GM18502 (cell line): ENCODE data around the gene ZFPM1.
"Not testable (repeated sequence)": the region's sequence is repeated elsewhere in the genome, so short reads cannot be mapped to it uniquely, and the experiment has no call there.

Experiments used
- ATAC-seq: cut with Tn5 transposase; IDR thresholded peaks from one replicate; pipeline ENCODE4 v1.9.1; 2021; ENCODE audit warnings: mild to moderate bottlenecking; ENCODE audit not compliant: unreplicated experiment, poor library complexity

ZFPM1 gene

DNA sequence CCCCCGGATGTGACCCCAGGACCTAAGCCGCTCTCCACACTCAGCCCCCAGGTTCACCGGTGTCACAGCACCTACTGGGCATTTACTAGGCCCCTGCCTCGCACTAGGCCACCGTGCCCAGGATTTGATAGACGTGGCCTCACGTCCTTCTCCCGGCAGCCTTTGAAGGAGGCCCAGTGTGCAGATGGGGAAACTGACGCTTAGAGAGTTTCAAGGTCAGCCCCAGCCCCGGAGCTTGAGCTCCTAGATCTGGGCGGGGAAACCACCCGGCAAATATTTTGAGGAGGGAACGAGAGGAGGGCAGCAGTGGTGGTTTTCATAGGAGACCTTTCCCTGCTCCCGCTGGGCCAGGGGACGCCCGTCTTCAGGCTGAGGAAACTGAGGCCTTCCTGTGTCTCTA is 10.3 kb downstream of the ZFPM1 start:
- ATAC-seq, result no peak

DNA sequence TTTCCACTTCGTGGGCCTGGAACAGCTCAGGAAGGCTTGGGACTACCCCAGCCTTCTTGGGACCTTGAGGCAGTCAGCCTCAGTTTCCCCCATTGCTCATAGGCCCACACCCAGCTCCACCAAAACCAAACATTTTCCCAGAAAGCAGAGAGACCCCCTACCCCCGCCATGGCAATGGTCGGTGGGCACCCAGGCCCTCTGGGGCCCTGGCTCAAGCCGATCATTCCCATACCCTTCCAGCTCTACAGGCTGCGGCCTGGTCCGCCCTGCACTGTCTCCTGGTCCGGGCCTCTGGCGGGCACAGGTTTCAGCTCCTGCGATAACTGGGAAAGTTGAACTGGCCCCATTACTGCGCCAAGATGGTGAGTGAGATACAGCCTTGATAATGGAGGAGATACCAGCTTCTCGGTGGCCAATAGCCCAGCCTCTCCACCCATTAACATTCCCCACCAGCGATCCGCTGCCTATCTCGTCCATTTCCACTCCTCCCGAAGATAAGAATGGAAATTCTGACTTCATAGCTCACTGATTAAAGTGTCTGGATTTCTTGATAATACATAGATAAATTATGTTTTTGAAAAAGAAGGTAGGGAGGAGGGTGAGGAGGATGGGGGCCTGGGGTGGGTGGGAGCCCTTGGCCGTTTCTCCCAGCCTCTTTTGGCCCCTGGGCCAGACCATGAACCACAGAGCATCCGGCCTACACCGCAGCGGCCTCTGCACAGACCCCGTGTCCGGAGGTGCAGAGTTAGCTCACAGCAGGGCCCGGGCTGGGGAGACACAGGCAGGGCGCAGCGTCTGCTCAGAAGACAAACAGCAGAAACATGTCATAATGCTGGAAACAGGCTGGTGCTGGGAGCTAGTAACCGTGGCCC is 11.6 kb downstream of the ZFPM1 start:
- no peak for ATAC-seq

DNA sequence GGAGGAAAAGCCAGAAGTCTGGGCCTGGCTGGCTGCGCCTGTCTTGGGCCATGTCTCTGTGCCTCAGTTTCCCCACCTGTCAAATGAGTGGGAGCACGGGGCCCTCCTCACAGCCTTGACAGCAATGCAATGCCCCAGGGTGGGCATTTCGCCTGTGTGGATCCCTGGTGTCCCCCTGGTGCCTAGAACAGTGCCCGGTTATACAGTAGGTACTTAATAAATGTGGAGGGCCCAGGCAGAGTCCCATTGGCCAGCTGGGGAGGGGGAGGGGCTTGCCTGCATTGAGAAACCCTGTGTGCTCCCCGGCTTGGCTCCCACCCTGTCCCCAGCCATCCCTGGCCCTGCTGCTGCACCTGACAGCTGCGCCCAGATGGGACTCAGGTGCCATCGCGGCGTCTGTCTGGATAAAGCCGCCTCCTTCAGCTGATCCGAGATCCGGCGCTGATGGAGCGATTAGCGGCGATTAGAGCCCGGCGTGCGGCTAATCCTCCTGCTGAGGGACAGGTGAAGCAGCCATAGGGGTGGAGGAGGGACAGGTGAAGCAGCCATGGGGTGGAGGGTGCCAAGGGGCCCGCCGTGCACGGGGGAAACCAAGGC is 12.4 kb downstream of the ZFPM1 start:
- ATAC-seq, result no peak

DNA sequence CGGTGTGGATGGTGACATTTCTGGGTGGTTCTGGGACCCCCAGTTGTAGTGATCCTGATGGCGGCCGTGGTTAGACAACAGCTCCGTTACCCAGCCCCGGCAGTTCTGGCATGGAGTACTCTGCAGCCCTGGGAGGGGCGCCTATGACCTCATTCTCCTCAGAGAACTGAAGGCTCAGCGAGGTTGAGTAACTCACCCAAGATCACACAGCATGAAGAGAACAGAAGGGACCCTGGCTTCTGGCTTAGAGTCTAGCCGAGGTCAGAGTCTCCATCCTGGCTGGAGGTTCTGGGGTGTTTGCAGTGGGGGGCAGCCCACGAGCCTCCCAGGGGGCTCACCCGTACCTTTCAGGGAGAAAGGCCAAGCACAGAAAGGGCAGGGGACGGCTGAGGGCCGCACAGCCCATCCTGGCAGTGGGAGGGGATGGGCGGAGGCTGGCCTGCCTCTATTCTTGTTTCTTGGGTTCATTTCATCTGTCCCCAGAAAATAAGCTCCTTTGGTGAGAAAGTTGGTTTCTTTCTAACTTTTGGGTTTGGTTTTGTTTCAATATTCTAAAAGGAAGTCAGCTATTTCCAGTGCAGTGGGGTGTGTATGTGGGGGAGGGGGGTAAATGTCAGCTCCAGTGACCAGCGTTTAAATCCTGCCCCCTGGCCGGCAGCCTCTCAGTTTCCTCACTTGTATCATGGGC is 13.2 kb downstream of the ZFPM1 start:
- no peak for ATAC-seq

DNA sequence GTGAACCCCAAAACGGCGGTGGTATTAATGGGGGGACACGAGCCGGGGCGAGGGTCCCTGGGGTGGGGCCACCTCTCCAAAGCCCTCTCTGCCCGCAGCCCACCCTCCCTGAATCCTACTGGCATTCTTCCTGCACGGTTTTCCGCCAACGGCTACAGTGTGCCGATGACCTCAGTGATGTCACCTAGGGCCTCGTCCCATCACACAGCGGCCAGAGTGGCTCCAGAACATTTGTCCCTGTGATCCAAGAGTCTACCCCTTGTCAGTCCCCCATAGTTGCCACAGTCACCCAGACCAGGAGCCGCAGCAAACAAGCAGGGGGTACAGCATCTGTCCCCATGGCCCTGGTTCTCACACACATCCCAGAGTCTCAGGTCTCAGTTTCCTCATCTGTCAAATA is 13.9 kb downstream of the ZFPM1 start:
- no peak for ATAC-seq

DNA sequence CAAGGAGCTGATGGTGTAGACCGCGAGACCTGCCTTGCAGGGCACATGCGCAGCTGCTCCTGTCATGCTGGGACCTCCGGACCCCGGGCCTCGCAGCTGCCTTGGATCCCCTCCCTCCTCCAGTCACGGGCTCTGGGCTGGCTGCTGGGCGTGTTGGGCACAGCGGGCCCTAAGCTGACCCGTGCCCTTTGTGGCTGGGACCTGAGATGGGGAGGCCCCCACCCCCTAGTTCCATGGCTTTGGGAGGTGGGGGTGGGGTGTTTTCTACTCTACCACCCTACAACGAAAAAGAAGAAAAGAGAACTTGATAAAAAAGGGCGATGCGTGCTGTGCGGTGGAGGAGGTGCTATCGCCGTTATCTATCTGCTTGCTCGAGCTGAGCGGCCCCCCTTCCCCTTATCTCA is 14.5 kb downstream of the ZFPM1 start:
- ATAC-seq, result no peak

DNA sequence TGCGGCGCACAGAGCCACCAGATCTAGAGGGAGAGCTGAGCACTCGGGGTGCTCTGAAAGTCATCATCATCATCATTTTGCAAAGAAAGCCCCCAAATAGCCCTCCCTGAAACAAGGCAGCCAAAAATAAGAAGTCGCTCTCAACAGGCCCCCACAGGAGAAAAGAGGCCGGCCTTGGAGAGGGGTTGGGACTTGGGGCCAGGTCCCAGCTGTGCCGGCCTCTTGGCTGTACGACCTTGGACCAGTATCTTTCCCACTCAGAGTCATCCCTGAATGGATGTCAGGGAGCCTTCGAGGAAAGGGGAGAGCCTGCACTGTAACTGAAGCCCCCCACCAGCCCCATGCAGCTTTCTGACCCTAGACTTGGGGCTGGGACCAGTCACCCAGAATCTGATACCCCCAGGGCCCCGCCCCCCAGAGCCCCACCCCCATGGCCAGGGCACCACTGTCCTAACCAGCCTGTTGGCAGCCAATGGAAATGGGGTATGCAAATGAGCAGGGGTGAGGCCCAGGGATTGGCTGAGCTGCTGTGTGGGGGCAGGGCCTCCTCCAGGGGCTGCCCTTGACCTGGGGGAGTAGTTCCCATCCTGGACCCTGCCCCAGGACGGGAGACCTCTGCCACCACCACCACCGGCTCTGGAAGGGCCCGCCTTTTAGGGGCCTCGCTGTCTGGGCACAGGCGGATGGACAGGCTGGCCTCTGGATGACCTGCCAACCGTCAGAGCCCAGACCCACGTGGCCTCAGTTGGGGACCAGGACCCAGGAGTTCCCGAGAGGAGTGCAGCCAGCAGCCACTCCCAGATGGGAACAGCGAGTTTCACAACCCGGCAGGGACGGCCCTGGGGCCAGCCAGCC is 15.4 kb downstream of the ZFPM1 start:
- no peak for ATAC-seq

DNA sequence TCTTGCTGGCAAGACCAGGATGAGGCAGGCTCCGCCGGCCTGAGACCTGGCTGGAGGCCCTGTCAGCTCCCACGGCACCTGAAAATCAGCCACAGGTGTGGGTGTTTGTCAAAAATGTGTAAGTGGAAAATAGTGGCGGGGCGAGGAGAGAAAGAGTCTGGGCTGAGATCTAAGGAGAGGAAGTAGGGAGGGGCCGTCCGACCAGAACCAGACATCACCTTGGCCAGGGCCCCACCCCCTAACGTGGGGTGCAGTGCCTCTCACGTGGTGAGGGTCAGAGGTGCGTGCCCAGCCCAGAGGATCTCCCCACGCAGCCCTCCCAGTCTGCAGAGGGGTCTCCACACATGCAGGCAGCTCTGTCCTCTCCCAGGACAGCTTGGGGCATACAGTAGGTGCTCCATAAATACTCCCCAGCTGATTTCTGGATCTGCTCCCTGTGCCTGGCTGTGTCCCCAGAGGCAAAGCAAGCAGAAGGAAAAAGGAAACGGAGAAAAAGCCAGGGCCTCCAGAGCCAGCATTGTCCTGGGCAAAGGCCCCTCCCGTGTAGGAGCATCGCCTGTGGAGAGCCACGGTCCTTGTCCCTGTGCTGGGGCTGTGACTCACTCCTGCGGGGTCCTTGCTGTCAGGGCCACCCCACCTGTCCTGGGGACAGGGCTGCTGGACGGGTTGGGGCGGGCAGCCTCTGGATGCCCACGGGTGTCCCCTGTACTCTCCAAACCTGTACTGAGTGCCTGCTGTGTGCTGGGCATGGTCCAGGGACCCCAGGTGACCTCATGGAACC is 16.7 kb downstream of the ZFPM1 start:
- no peak for ATAC-seq

DNA sequence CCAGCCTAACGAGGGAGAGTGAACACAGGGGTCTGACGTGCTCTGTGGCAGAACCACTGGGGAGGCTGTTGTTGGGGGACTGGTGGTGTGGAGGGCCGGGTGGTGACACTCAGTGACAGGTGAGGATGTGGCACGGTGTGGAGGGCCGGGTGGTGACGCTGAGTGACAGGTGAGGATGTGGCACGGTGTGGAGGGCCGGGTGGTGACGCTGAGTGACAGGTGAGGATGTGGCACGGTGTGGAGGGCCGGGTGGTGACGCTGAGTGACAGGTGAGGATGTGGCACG is 17.3 kb downstream of the ZFPM1 start:
- not testable (repeated sequence) for ATAC-seq

DNA sequence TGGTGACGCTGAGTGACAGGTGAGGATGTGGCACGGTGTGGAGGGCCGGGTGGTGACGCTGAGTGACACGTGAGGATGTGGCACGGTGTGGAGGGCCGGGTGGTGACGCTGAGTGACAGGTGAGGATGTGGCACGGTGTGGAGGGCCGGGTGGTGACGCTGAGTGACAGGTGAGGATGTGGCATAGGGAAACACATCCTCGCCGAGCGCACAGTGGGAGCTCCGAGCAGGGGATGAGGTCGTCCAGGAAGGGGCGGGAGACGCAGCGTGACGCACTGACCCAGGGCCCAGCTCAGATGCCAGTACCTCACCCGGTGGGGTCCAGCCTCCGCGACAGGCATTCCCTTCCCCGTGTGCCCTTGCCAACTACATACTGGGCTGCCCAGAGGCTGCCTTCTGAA is 17.6 kb downstream of the ZFPM1 start:
- not testable (repeated sequence) for ATAC-seq

DNA sequence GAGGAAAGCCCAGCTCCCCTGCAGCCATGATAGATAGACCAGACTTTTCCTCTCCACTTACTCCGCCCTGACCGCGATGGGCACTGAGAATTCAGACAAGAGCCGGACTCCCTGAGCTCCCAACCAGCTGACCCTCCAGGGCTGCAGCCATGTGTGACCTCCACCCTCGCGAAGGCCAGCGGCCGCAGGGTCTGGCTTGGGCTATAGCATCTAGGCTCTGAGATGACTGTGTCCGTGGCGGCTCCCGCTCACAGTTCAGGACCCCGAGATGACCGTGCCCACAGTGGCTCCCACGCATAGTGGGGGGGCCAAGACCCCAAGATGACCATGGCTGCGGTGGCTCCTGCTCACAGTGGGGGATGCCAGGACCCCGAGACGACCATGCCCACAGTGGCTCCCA is 18.0 kb downstream of the ZFPM1 start:
- ATAC-seq, result no peak

DNA sequence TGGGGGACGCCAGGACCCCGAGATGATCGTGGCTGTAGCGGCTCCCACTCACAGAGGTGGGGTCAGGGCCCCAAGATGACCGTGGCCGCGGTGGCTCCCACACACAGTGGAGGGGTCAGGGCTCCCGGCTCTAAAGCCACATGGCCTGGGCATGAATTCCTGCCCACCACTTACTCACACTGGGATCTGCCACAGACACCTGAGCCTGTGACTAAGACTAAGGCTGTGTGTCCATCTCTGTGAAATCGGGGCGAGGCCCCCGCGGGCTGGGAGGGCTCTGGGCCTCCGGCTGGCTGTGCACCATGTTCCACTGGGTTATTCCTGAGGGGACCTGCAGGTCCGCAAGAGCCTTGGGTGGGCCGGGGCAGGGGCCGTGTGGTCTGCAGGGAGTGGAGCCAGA is 18.5 kb downstream of the ZFPM1 start:
- ATAC-seq, result no peak

DNA sequence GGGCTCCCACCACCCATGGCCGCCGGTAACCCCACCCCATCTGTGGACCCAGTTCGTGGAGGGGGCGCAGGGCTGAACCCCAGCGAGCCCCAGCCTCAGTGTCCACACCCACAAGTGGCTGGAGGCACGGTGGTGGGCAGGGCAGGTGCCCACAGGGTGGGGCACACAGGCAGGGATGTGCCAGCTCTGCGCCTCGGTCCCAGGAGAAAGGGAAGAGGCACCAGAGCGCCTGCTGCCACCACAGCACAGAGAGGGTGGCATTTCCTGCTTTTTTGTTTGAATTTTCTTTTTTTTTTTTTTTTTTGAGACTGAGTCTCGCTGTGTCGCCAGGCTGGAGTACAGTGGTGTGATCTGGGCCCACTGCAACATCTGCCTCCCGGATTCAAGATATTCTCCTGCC is 19.0 kb downstream of the ZFPM1 start:
- no peak for ATAC-seq

DNA sequence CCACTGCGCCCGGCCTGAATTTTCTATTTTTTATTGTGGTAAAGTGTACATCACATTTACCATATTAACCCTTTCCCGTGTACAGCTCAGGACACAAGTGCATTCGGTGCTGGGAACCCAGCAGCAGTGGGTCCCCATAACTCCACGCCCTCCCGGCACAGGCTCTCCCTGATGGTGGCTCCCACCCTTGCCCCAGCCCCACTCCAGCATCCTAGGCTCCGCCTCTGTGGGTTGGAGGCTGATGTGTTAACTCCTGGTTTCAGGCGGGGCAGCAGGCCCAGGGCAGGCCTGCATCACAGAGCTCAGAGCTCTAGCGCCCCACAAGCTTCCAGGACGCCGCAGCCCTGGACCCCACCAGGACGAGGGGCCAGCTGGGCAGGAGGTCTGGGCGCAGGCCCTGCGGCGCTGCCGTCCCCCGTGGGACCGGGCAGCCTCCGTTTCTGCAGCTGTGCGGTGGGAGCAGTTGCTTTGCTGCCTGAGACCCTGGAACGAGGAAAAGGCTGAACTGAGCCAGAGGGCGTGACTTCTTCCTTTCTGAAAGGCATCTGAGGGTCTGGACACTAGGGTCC is 19.6 kb downstream of the ZFPM1 start:
- ATAC-seq, result no peak

DNA sequence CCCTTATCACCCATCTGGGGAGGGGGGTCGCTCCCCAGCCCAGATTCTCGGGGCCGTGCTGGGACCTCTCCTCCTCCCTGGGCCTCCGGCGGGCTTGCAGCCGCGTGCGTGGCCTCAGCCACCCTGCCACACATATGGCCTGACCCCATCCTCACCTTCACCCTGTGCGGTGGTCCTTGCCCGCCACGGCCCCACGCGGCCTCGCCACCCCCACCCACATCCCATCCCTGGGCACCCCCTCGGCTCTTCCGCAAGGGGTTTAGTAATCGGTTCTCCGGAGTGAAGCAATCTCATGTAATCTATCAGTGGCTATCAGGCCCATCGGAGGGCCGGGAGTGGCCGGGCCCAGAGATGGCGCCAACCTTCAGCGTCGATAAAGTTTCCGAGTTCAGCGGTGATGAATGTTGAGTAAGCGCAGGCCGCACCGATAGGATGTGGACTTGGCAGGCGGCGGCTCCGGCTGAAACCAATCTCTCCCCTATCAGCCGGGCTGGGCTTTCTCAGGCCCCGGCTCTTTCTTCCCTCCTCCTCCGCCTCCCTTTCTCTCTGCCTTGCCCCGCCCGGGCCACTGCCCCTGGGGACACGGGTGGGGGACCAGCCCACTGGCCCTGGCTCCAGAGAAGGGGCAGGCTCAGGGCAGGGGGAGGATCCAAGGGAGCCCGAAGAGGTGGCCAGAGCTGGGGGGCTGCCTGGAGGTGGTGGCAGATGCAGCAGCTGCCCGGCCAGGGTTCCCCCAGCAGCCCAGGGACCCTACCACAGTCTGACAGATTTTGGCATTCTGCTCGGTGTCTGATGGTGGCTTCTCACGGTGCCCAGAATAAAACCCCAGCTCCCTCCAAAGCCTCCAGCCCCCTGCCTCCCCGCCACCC is 20.8 kb downstream of the ZFPM1 start:
- no peak for ATAC-seq

DNA sequence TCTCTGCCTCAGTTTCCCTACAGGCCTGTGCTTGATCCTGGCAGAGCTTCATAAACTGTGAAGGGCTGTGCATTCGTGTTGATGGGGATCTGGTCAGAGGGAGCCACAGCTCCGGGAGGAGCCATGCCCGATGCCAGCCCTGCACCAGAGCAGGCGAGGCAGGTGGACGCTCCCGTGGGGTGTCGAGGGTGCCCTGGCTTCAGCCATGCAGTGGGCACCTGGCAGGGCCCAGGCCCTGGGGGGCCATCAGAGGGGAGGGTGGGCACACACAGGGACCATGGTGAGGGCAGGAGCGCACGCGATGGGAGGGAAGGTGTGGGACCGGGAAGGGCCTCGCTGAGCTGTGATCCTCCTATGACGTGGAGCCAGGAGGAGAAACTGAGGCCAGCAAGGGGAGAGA is 22.0 kb downstream of the ZFPM1 start:
- no peak for ATAC-seq

DNA sequence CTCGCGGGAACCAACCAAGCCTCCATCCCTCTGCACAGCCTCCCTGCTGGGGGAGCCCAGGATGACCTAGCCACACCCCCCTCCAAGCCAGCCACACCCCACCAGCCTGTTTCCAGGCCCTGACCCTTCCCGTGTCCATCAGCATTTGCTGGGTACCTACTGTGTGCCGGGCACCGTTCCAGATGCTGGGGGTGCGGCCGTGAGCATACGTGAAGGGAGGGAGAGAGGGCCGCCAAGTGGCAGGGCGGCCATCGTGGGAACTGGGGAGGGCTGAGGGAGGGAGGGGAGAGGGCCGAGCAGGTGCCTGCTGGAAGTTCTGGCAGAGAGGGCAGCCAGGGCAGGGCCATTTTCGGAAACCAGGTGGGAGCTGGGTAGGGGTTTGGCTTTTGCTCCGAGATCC is 23.1 kb downstream of the ZFPM1 start:
- no peak for ATAC-seq

DNA sequence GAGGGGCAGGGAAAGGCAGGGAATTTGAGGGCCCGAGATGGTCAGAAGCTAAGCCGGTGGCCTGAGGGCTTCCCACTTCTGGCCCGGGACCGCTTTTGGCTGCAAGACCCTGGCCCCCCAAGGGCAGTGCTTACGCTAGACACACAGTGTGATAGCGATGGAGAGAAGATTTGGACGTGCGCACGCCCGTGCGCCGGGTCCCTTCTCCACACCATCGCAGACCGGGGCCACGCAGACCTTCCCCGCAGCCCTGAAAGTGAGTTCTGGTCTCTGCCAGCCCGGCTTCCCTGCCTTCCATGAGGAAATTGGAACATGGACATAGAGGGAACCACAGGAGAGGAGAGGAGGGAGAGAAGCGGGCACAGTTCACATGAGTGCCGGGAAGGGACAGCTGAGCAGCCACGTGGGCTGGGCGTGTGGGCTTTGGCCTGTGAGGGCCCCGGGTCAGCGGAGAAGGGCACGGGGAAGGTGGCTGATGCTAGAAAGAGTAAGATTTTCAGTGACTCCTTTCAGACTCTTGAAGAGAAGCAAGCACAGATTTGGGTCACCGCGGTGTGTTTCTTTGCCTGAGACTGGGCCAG is 23.8 kb downstream of the ZFPM1 start:
- ATAC-seq, result no peak
